Upper lobe of left lung (tissue), 4 donors: Measurements from ENCODE around the gene LIX1.

ENCODE experiments used
- CTCF ChIP-seq, 6 experiments: fragments of 450-650 bp in 4 of 6; fragments of 200-600 bp in 2 of 6; sonication (generic) in 2 of 6; IDR thresholded peaks; one replicate each; pipeline ENCODE4 v1.5.1; 2016 to 2019; ENCODE audit warnings: antibody characterized with exemption in 6 of 6
- EP300 ChIP-seq, 4 donors: sonication (generic); formaldehyde crosslinking; IDR thresholded peaks; one replicate each; pipeline ENCODE4 v1.5.1; 2017; ENCODE audit warnings: antibody characterized with exemption in 4 of 4, control low read depth in 2 of 4

GRCh38 chr5:97191893-97192292, 49.5 kb upstream of the LIX1 start:
- TF ChIP-seq EP300 (IDR thresholded peaks at IDR 0.05) (no peak), CTCF (IDR thresholded peaks at IDR 0.05) (no peak)
